Astrocyte of the hippocampus (primary cell): ENCODE measurements around the gene CIART.
A peak's percentile ranks its signal among the peaks of the same experiment; 100 is the strongest.
"Not testable (repeated sequence)": the region's sequence is repeated elsewhere in the genome, so short reads cannot be mapped to it uniquely, and the experiment has no call there.

ENCODE experiments used
- DNase-seq: peaks from one replicate; pipeline ENCODE4 v3.0.0; 2011; ENCODE audit warnings: low read depth, low spot score

Gene CIART, protein sequence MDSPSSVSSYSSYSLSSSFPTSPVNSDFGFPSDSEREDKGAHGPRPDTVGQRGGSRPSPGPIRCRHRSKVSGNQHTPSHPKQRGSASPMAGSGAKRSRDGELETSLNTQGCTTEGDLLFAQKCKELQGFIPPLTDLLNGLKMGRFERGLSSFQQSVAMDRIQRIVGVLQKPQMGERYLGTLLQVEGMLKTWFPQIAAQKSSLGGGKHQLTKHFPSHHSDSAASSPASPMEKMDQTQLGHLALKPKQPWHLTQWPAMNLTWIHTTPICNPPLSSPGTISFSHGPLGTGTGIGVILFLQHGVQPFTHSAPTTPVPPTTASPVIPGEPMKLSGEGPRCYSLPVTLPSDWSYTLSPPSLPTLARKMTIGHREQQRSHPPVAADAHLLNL

GRCh38 chr1:150281758-150282557 lies at the start of gene CIART:
Gene CIART (plus strand): TSS chr1:150282554. CDS start chr1:150283268, 714 bp downstream.
- DNase-seq, result peak; percentile 99

DNA sequence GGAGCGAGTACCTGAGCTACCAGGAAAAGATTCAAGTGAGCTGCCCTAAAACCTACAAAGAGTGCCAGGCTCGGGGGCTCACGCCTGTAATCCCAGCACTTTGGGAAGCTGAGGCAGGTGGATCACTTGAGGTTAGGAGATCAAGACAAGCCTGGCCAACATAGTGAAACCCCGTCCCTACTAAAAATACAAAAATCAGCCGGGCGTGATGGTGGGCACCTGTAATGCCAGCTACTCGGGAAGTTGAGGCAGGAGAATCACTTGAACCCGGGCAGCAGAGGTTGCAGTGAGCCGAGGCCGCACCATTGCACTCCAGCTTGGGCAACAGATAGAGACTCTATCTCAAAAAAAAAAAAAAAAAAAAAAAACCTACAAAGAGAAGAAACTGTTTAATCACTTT lies 49.4 kb upstream of the CIART start:
- not testable (repeated sequence) for DNase-seq

- peak; percentile 24 for DNase-seq
Observed at GRCh38 chr1:150233359-150234308, 48.7 kb upstream of the CIART start.

DNA sequence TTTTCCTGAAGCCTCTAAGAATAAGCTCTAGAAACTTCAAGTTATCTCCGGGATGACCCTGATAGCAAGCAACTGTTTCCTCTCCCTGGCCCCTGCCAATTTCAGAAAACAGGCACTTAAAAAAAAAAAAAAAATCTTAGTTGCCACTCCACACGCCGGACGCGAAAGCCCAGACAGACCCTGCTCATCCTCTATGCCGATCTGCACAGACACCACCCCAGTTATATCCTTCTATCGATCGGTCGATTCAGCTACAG lies 48.1 kb upstream of the CIART start:
- DNase-seq, result no peak

DNA sequence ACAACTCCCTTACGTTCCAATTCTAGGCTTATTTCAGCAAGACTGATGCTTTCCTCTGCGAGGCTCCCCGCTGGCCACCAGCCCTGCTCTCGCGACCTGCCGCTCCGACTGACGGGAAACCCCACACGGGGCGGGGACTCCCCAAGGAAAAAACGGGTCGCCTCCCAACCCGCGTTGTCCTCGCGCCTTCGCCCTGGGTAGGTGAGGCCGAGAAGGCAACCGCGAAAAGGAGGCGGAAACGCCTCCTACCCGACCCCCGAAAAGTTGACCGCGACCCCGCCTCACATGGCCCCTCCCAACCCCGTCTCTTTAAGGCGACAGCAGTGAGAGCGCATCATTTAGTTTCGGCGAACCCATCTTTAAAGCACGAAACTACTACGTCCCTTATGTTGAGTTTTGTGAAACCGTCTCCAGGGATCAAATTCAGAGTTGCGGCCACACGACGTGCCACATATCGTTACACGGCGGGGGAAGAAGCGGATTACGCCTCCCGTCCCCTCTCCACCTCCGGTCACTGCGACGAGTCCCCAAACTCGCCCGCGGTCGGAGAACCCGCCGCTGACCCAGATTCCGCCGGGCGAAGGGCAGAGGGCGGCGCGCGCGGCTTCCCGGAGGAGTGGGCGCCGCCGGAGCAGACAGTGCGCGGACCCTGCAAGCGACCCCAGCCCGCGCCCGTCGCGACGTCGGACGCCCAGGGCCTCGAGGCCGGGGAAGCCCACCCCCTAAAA lies 47.6 kb upstream of the CIART start:
- peak; percentile 82 for DNase-seq

DNA sequence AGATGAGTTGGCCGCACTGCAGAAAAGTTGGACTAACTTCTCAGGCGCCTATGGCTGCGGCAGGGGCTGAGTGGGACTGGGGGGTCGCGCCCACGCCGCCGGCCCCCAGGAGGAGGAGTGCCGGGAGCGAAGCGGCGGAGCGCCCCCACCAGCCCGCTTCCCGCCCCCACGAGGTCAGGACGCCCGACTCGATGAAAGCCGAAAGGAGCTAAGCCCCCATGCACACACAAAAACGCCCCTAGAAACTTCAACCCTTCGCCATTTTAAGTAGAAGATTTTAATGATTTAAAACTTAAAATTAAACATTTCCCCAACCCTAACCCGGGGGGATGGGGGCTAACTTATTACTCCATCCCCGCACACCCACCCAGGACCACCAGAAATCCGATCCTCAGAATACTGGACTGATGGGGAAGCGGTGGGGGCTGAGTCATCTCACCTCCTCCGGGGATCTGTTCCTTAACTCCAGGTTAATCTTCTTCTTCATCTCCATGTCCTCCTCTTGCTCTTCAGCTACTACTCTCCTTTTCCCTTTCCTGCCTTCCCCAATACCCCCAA lies 47.0 kb upstream of the CIART start:
- peak; percentile 39 for DNase-seq

DNA sequence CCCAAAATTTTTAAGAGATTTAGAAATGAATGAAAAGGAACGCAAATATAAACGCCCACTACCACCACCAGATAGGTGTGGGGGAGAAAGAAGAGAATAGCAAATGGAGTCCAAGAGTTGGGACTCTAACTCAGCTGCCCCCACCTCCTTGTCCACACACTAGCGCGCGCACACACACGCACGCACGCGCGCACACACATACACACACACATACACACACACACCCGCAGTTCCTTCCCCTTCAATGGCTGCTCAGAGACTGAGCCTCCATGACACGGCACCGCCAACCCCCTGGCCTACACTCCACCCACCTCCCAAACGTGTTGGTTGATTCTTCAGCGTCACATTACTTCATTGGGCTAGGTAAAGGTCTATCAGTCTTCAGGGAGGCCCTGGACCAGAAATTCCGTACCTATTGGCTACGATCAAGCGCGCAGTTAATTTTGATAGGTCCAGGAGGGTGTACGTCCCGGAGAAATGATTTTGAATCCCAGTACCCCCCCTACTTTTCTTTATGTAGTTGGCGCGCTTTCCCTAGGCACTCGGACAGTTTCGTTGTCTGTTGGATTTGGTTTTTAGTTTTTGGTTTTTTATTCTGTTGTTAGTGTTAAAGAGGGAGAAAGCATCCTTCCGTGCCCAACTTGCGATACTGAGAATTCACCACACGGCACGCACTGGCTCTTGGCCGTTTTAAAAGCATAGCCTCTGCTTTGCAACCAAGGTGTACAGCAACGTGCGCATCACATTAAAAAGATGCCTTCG lies 46.3 kb upstream of the CIART start, which contains the start of gene ANP32E:
TSS of gene ANP32E (minus strand) at position 261 of the 762 bp plus-strand sequence. CDS start 326 bp downstream, outside the sequence.
- peak; percentile 99 for DNase-seq

DNA sequence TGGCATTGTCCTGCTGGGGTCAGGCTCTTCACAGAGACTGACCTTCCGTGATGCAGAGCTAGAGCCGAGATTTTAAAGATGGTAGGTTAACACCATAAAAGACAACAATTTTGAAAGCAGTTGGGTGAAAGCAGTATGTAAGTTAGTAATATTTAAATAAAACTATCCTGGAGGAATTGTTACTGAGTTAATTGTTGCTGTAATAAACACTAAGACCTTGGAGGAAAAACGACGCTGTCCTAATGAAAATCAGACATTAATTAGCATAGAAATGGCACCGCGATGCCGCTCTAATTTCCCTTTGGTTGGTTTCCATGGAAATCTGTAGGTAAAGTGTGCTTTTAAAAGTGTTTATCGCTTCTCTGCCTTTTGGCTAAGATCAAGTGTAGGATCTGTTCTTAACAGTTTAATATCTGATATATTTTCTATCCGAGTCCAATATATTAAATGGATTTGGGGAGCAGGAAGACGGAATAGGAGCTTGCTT lies 45.7 kb upstream of the CIART start:
- DNase-seq, result no peak

DNA sequence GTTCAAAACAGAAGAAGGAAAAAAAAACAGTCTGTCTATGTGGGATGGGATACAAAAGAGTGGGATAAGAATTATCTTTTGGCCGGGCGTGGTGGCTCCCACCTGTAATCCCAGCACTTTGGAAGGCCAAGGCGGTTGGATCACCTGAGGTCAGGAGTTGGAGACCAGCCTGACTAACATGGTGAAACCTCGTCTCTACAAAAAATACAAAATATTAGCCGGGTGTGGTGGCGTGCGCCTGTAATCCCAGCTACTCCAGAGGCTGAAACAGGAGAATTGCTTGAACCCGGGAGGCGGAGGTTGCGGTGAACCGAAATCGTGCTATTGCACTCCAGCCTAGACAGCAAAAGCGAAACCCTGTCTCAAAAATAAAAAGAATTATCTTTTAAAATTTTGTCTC lies 45.2 kb upstream of the CIART start:
- DNase-seq, result not testable (repeated sequence)

DNA sequence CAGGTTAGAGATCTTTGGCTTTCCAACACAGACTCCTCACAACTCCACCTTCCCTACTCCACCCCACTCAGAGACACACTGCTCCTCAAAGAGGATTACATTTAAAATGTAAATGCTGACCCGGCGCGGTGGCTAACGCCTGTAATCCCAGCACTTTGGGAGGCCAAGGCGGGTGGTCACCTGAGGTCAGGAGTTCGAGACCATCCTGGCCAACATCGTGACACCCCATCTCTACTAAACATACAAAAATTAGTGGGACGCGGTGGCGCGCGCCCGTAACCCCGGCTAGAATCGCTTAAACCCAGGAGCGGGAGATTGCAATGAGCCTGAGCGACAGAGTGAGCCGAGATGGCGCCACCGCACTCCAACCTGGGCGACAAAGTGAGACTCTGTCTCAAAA lies 44.6 kb upstream of the CIART start:
- DNase-seq, result no peak

GRCh38 chr1:150243003-150243402 lies 39.4 kb upstream of the CIART start:
- DNase-seq, result no peak

- no peak for DNase-seq
Observed at GRCh38 chr1:150249936-150250335, 32.4 kb upstream of the CIART start.

DNA sequence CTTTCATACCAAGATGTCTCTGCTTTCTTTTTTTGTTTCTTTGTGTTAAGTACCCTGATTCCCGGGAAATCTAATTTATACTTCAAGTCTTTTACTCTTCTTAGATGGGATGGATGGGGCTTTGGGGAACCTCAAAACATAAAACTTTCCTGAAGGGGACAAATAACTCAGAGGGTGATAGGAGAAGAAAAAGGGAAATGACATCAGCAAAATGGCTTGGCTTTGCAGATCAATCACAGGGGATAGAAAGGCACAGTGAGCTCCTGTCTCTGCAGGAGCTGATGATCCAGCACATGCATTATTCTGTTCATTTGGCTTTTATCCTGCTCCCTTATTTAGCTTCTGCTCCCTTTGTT lies 26.2 kb upstream of the CIART start:
- no peak for DNase-seq

- peak; percentile 53 for DNase-seq
Observed at GRCh38 chr1:150256554-150257341, 25.6 kb upstream of the CIART start.

DNA sequence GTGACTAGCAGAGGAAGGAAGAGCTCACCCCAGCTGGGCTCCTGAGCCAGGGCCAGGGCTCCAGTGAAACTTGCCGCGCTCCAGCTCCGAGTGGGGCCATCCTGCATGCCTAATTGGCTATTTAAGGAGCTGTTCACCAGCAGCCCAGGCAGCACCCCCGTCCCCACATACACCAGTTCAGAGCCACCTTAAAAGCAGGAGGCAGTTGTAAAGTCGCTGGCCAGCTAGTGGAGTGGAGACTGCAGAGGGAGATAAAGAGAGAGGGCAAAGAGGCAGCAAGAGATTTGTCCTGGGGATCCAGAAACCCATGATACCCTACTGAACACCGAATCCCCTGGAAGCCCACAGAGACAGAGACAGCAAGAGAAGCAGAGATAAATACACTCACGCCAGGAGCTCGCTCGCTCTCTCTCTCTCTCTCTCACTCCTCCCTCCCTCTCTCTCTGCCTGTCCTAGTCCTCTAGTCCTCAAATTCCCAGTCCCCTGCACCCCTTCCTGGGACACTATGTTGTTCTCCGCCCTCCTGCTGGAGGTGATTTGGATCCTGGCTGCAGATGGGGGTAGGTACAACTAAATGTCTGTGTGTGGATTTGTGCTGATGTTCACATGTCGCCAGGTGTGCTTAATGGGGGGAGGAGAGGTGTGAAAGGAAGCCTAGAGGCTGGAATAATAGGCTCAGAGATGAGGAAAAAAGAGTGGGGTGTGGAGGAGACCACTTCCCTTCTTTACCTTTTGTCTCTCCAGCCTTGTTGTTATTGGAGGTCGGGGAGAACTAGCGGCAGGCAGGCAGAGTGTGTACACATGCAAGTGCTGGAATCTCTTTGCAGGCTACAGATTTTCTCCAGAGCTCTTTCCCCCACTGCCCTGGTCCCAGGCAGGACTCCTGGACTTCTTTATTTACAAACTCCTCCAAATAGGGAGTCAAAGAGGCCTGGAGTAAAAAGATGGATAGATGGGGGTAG lies 24.4 kb upstream of the CIART start, which contains the start of gene CA14:
TSS of gene CA14 (plus strand) at position 151 of the 962 bp plus-strand sequence. CDS start at position 506, 355 bp downstream.
- peak; percentile 49 for DNase-seq

DNA sequence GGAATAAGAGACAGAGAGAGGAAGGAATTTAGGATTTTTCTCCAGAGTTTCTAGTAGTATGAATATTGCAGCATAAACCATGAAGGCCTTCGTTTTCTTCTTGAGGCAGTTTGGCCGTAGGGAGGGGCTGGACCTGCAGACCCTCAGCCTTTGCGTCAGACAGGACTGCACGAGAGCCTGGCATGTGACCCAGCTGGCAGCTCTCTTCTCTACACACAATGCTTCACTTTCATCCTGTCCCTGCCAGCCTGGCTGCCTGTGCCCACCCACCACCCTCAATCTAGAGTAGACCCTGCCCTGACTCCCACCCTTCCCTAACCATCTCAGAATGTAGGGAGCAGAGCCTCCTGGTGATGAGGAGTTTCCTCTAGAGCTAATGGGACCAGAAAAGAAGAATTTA lies 23.1 kb upstream of the CIART start:
- no peak for DNase-seq

DNA sequence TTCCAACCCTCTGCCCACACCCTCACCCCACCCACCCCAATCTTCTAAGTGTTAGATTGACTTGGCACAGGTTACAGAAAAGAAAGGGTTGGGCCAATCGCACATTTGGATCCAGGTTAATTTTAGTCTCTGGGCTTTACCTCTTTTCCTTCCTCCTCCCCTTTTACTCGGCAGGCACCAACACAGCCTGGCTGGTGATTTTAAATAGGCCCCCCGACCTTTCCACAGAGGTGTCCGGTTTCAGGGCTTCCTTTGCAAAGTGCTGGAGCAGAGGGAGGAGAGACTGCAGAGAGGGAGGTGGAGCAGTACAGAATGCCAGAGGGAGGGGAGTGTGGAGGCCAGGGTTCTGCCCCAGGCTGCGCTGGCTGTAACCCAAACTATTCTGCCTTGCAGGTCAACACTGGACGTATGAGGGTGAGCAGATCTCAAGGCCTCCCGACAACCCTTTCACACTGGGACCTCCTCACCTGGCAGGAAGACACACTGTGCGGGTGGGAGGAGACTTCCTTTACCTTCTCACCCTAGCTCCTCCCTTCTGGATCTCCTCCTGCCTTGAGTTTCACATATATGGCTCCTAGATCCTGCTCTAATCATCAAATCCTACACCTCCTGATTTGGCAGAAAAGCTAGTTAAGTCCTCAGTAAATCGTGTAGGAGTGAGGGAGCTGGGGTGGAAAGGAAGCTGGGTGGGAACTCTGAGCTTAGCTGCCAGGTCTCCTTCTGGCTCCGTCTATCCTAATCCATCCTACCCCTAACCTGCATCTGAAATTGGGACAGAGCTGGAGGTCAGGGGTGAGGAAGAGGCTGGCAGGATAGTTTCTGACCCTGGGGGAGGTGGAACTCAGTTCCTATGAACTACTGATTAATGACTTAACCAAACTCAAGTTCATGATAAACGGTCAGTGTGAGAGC lies 22.3 kb upstream of the CIART start:
- peak; percentile 50 for DNase-seq
